Anterior cingulate cortex (tissue), 58 donors: ENCODE results near the gene MAGI1.
"Not testable (repeated sequence)": the region's sequence is repeated elsewhere in the genome, so short reads cannot be mapped to it uniquely, and the experiment has no call there.

Experiments used
- DNase-seq, 58 donors: peaks; one replicate each; lab custom pipeline; 2025; lab: John Stamatoyannopoulos, UW

Gene MAGI1

GRCh38 chr3:65886391-65886790 lies 152.3 kb downstream of the MAGI1 start:
- DNase-seq = no peak

DNA sequence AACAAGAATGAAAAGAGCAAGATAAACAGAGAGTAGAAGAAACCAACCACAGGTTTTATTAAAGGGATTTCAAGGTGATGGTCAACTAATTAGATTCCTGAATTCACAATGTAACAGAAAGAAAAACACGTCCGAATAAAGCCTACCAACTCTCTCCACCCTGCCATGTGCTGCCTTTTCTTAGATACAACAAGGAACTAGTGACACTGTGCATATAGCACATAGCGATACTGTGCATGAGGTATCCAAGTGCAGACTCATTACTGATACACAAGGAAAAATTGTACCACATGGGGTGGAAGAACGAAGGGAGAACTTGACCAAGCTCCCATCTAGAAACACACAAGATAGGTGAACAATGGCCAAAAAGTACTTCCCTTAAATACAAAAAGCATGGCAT lies 154.6 kb downstream of the MAGI1 start:
- DNase-seq = no peak

DNA sequence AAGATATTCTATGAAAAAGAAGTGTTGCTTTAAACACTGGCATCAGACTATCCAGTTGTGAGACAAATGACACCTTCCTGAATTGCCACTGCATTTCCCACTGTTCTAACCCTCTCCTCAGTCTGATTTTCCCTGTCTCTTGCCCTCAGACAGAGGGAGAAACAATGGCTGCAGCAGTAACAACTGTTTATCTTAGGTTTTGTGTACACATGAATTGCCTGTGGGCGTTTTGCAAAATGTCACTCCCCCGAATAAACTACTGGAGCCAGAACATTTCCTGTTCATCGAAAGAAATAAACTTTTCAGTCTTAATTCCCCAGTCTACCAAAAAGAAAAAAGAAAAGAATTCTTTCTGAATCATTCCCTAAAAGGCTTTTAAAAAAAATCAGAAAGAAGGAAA lies 155.1 kb downstream of the MAGI1 start:
- DNase-seq = no peak

DNA sequence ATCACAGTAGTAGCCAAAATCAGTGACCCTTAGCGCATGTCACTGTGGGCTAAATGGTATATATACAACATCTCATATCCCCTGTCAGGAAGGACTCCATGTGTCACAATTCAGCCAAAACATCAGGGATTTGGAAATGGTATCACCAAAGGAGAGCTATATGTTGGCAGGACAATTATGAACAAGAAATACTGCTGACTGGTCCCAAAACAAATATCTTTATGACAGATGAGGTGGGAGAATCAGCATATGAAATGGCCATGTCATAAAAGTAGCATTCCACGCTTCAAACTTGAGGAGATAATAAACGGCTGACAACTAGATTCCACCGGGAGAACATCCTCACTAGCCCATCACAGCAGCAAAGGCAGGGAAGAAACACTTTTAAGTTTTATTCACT lies 158.4 kb downstream of the MAGI1 start:
- DNase-seq = no peak

DNA sequence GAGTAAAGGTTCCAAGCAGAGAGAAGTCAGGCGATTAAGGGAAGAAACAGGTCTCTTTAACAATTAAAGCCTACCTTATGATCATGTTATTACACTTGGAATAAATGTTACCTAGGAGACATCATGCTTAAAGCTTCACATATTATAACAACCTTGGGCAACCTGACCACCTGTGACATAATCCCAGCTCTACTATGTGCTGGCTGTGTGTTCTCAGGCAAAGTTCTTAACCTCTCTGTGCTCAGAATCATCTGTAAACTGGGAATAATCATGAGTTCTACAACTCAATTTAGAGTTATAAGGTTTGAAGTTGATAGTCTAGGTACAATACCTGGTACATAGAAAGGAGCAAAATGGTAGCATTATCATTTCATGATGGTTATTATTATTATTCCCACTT lies 159.3 kb downstream of the MAGI1 start:
- no peak for DNase-seq

GRCh38 chr3:65878831-65879230 lies 159.9 kb downstream of the MAGI1 start:
- no peak for DNase-seq

GRCh38 chr3:65877160-65877559 lies 161.6 kb downstream of the MAGI1 start:
- no peak for DNase-seq

DNA sequence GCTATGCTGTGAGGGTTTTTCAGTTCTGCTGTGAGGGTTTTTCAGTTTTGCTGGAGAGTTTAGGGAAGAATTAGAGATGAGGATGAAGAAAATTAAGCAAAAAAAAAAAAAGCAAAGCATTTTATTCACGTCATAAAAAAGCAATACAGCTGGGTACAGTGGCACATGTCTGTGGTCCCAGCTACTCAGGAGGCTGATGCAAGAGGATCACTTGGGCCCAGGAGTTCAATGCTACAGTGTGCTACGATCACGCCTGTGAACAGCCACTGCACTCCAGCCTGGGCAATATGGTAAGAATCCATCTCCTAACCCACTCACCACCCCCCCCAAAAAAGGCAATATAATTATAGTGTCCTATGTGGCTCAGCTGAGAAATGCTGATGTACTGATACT lies 162.7 kb downstream of the MAGI1 start:
- no peak for DNase-seq

- DNase-seq = no peak
These were observed 163.2 kb downstream of the MAGI1 start for GRCh38 chr3:65875393-65876027.

DNA sequence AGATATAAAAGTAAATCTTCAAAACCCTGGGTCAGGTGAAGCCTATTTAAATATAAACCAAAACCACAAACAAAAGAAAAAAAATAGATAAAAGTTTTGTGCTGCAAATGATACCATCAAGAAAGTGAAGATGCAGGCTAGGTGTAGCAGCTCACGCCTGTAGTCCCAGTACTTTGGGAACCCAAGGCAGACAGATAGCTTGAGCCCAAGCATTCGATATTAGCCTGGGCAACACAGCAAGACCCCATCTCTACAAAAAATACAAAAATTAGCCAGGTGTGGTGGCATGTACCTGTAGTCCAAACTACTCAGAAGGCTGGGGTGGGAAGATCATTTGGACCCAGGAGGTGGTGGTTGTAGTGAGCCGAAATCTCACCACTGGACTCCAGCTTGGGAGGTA lies 164.8 kb downstream of the MAGI1 start:
- DNase-seq = no peak

- DNase-seq = peak in 1 of 58 donors; percentile 10
These were observed 165.7 kb downstream of the MAGI1 start for GRCh38 chr3:65873028-65873427.

- peak in 1 of 58 donors; percentile 13 for DNase-seq
These were observed 167.2 kb downstream of the MAGI1 start for GRCh38 chr3:65871305-65872141.

- DNase-seq = no peak
These were observed 168.9 kb downstream of the MAGI1 start for GRCh38 chr3:65869798-65870197.

DNA sequence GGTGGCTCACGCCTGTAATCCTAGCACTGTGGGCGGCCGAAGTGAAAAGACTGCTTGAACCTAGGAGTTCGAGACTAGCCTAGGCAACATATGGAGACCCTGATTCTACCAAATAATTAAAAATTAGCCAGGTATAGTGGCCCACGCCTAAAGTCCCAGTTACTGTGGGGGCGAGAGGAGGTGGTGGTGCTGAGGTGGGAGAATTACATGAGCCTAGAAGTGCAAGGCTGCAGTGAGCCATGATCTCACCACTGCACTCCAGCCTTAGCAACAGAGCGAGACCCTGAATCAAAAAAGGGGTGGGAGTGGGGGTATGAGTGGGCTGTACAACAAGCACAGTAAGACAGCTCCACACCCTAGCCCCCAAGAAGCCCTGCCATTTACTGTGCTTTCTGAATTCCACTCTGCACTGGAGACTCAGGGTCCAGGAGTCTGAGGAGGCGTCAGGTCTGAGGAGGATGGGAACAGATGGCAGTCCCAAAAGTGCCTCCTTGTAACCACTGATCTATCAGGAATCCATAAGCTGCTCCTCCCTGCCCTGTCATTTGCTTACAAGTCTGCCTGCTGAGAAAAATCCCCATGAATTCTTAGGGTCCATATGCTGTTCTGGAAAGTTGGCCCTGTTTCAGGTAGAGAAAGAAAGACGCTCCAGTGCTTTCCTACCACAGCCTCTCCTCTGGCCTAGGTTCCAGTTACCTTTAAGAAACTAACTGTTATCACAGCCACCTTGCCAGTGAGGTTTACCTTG lies 171.1 kb downstream of the MAGI1 start:
- DNase-seq = no peak

DNA sequence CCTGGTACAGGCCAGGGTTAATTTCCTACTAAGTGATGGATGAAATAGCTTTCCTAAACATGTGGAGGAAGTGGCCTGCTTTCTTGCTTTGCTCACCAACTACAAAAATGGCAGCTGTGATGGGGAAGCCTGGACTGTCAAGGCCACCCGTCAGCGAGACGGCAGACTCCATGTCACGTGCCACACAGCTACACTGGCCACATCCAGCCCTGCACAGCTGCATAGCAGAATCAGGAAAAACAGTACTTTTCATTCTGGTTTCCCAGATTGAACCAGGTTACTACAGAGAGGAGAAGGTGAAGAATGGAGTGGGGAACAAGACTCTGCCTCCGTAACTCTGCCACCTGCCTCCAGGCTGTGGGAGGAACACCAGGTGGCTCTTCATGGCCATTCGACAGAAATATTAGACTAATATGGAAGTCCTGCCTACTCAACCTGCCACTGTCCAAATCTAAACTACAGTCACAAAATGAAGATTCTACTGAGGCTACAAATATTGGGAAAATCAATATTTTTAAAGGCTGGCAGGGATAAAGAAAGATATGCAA lies 174.3 kb downstream of the MAGI1 start:
- DNase-seq = no peak

- no peak for DNase-seq
These were observed 177.0 kb downstream of the MAGI1 start for GRCh38 chr3:65861718-65862117.

GRCh38 chr3:65859612-65860011 lies 179.1 kb downstream of the MAGI1 start:
- not testable (repeated sequence) for DNase-seq

- DNase-seq = no peak
These were observed 180.0 kb downstream of the MAGI1 start for GRCh38 chr3:65858749-65859148.

DNA sequence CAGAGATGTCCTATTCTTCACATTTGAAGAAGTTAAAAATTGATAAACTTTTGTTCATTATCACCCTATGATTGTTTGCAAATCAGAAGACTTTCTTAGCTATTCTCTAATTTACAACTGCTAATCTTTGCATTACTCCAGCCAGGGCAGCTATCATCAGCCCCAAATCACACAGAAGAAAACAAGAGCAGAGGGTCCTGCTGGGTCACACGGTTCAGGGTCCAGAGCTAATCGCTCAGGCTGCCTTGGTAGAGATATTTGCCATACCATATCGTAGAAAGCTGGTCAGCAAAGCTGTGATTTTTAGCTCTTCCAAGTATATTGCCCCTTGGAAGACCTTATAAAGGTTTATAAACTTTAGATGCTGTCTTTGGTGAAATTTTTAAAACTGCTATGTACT lies 181.4 kb downstream of the MAGI1 start:
- DNase-seq = no peak

GRCh38 chr3:65856907-65857306 lies 181.8 kb downstream of the MAGI1 start:
- no peak for DNase-seq
